HFF-Myc (cell line): ENCODE data around the gene CACNA1A.

Experiments
- DNase-seq: peaks from one replicate; pipeline ENCODE4 v3.0.0-alpha.2; 2011; ENCODE audit warnings: low read depth; ENCODE audit errors: extremely low read depth
- H3K4me3 ChIP-seq: replicated peaks from 2 replicates; pipeline ENCODE4 v1.5.1; 2011; ENCODE audit warnings: low read depth, mild to moderate bottlenecking, control low read depth, low read length
- TF ChIP-seq, protein P1 (sequence below): IDR thresholded peaks from 2 replicates; pipeline ENCODE4 v1.5.1; 2012; ENCODE audit warnings: mild to moderate bottlenecking, low read depth, low read length, control low read depth; ENCODE audit errors: missing control alignments

CACNA1A gene

DNA sequence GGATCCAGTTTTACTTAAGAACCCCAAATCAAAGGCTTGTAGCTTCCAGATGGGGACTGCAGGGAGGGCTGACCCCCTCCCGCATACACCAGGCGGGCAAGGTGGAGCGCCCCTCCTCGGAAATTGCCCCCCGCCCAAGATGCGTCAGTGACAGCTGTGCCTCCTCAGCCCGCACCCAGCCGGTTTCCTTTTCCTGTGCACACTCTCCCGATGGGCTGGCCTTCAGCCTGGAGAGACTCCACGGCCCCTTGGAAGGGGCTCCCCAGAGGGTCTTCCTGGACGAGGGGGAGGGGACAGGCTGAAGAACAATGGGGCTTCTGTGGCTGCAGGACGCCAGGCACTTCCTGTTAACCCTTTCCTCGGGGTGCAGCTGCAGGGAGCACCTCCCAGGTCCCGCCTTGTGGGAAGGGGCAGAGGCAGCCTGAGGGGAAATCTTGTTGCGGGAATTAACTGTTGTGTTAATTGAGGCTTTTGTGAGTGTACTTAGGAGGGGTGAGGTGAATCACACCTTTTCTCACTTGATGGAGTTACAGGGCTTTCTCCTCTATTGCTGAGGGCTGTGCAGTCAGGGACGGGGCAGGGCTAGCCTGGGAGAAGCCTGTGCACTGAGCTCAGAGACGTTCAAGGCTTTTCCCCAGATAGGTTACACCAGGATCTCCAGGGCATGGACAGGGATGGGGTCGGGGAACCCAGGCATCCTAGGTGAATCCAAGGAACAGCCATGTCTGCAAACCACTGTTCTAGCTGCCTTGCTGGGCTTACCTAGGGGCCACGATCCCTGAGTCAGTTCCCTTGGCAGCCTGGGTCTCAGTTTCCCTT lies 341.7 kb downstream of the CACNA1A start:
- TF ChIP-seq, protein P1, sequence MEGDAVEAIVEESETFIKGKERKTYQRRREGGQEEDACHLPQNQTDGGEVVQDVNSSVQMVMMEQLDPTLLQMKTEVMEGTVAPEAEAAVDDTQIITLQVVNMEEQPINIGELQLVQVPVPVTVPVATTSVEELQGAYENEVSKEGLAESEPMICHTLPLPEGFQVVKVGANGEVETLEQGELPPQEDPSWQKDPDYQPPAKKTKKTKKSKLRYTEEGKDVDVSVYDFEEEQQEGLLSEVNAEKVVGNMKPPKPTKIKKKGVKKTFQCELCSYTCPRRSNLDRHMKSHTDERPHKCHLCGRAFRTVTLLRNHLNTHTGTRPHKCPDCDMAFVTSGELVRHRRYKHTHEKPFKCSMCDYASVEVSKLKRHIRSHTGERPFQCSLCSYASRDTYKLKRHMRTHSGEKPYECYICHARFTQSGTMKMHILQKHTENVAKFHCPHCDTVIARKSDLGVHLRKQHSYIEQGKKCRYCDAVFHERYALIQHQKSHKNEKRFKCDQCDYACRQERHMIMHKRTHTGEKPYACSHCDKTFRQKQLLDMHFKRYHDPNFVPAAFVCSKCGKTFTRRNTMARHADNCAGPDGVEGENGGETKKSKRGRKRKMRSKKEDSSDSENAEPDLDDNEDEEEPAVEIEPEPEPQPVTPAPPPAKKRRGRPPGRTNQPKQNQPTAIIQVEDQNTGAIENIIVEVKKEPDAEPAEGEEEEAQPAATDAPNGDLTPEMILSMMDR: no peak
- no peak for DNase-seq
- H3K4me3 ChIP-seq: peak overlapping the region; percentile 27

DNA sequence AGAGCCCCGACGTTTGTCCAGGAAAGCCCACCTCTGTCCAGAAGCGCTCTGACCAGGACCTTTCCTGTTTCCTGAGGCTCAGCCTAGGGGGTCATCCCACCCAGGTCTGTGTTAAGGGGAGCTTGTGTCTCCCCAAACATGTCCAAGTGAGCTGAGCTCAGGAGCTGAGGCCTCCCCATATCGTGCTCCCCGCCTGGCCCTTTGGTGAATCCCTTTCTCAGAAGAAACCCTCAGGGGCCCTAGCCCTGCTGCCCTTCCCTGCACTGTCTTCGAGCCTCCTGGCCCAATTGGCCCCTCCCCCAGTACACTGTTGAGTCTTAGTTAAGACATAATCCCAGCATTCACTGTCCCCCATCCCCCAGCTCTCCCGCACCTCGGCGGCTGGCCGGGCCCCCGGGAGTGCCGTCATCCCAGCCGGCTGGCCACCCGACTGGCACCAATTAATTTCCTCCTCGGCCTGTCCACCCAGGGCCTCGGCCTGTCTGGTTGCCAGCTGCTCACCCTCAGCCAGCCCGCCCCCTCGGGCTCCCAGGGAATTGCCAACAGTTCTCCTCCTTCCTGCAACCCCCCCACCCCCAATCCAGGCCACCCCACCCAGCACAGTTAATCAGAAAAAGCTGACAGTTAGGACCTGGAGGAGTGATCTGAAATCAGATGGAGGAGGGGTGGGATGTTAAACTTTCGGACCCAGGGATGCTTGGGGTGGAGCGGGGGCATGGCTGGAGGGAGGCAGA lies 342.5 kb downstream of the CACNA1A start:
- H3K4me3 ChIP-seq: peak overlapping the region; percentile 39
- no peak for DNase-seq
- TF ChIP-seq, protein P1: no peak

DNA sequence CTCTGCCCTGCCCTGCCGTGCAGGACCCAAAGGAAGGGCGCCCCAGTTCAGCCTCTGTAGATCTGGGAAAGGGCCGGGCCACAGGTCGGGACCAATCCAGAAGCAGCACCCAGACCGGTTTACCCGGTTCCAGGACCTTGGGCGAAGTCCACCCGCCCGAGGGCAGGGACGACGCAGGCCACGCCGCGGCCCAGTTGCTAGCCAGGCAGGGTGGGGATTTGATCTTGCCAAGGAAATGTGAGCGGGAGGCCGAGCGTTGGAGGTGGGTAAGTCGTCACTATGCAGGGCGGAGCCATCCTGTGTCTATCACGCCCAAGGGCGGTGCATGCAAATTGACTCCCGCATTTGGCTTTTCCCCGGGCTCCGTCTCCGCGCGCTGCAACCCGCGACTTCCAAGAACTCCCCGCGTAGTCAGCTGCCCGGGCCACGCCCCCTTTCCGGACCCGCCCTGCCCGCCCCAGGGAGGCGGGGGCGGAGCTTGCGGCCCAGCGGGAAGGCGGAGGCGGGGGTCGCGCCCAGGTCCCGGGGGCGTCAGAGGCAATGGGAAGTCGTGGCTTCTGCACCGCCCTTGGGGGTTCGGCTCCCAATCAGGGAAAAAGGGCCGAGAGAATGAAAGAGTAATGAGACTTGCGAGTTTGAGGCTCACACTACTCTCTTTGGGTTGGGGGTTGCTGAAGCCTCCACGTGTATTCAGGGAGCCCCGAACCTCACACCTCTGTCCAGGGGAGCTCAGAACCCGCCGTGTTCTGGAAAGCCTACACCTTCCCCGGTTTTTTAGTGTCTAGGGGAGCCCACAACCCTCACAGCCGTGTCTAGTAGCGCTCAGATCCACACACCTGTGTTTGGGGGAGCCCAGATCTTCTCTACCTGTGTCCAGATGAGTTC lies 343.3 kb downstream of the CACNA1A start:
- TF ChIP-seq, protein P1: no peak
- peak overlapping the region; percentile 39 for H3K4me3 ChIP-seq
- no peak for DNase-seq

DNA sequence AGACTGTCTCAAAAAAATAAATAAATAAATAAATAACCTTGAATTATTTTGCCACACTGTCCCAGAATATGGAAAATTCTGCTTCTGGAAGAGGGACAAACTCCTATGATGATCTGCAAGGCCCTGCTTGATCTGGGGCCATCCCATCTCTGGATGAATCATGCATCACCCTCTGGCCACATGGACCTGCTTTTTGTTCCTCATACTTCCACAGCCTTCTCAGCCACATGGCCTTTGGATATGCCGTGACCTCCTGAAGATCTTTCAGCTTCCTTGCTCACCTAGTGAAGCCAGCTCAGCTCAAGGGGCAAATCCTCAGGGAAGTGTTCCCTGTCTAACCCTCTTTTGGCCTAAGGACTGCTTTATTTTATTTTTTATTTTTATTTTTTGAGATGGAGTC lies 345.7 kb downstream of the CACNA1A start:
- no peak overlapping the region for H3K4me3 ChIP-seq
- TF ChIP-seq, protein P1: no peak
- DNase-seq: no peak

DNA sequence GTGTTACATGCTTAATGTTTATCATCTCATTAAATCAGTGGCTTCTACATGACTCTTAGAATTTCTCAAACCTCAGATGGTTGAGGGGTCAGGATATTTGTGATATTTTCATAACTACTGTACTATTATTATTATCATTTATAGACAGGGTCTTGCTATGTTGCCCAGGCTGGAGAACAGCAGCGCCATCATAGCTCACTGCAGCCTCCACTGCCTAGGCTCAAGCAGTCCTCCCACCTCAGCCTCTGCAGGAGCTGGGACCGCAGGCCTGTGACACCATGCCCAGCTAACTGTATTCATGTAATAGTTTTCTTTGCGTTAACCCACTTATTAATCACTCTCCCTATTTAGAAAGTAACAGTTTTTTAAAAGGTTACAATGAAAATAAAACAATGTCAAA lies 346.6 kb downstream of the CACNA1A start:
- TF ChIP-seq, protein P1: no peak
- DNase-seq: no peak
- no peak overlapping the region for H3K4me3 ChIP-seq
